ENCODE data around the gene ATM.

GRCh38 chr11:108333403-108333899, 110.6 kb downstream of the ATM start:
- no peak for TF ChIP-seq CTCF (IDR thresholded peaks at IDR 0.05)
- TF ChIP-seq POLR2A (IDR thresholded peaks at IDR 0.05), result no peak
